Measurements from ENCODE around the gene BAAT.

BAAT gene

DNA sequence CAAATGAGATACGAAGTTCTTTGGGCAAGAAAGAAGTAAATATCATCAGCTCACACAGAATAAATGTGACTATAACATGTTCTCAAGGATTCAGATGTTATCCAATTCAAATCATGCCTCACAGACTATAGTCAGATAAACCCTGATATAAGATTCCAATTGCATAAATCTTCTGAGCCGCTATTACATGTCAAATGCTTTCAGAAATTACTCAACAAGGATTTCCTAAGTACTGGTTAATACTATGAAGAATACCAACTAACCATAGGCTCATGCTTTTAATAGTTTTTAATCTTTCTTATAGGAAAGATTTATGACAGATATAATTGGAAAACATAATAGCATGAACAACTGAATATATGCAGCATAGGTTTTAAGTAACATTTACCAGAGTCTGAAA is 73.6 kb downstream of the BAAT start:
- H3F3A ChIP-seq (ENCODE audit: control insufficient read depth, insufficient read depth): no peaks in the 10 kb centered on the region
- H3K4me2 ChIP-seq (ENCODE audit: low read length): no peak overlapping the region
- no peaks in the 10 kb centered on the region for H3K4me1 ChIP-seq (ENCODE audit: control insufficient read depth, low read length)
- H3K27ac ChIP-seq (ENCODE audit: low read depth, low read length): no peak overlapping the region
- H3K79me2 ChIP-seq (ENCODE audit: control insufficient read depth, low read length): no peaks in the 10 kb centered on the region
- H4K20me1 ChIP-seq (ENCODE audit: control insufficient read depth, insufficient read depth, low read depth, low read length): no peaks in the 10 kb centered on the region
- H3K9me3 ChIP-seq (ENCODE audit: control insufficient read depth, insufficient read depth, low read length): no peaks in the 10 kb centered on the region
- H3K27me3 ChIP-seq (ENCODE audit: control insufficient read depth, low read length): peaks cover 2% of the 10 kb centered on the region
- H3K36me3 ChIP-seq (ENCODE audit: control insufficient read depth, low read length): no peaks in the 10 kb centered on the region
- no peaks in the 10 kb centered on the region for H3K9me2 ChIP-seq (replicated peaks; ENCODE audit: control insufficient read depth, low read length)
- TF ChIP-seq, protein P1, sequence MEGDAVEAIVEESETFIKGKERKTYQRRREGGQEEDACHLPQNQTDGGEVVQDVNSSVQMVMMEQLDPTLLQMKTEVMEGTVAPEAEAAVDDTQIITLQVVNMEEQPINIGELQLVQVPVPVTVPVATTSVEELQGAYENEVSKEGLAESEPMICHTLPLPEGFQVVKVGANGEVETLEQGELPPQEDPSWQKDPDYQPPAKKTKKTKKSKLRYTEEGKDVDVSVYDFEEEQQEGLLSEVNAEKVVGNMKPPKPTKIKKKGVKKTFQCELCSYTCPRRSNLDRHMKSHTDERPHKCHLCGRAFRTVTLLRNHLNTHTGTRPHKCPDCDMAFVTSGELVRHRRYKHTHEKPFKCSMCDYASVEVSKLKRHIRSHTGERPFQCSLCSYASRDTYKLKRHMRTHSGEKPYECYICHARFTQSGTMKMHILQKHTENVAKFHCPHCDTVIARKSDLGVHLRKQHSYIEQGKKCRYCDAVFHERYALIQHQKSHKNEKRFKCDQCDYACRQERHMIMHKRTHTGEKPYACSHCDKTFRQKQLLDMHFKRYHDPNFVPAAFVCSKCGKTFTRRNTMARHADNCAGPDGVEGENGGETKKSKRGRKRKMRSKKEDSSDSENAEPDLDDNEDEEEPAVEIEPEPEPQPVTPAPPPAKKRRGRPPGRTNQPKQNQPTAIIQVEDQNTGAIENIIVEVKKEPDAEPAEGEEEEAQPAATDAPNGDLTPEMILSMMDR (IDR thresholded peaks at IDR 0.05; ENCODE audit: low read depth, low read length, poor library complexity, severe bottlenecking): no peak
- TF ChIP-seq EZH2phosphoT487 (IDR thresholded peaks at IDR 0.05; ENCODE audit: borderline replicate concordance, low read length): no peak
- no peak overlapping the region for H3K4me3 ChIP-seq (ENCODE audit: low read length)

Data from DOHH2 (cell line).